ENCODE data around the gene SDCCAG8.

Gene SDCCAG8

DNA sequence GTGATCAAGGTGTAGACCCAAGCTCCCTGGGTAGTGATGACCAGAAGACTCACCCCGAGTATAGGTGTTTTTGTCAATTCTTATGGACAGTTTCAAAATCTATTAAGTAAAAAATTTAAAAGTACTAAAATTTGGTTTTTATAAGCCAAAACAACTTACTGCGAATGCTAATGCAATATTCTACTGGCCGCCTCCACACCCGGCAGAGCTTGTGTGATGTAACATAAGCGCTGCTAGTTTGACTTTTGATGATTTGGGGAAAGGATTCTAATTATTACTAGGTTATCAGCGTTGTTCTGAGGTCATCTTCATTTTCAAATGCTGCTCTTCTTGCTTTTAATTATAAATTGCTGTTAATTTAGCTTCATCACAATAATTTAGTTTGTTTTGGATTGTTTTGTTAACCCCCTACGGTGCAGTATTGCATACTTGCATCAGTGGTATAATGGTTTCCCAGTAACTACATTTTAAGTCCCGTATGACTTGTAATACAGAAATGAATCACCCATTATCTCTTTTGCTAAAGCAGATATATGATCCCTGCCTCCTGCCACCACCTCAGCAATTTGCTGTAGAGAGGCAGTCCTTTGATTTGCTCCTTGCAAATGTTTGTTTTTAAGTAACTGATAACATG is 178.0 kb downstream of the SDCCAG8 start (continued):
- TF ChIP-seq, protein P1, sequence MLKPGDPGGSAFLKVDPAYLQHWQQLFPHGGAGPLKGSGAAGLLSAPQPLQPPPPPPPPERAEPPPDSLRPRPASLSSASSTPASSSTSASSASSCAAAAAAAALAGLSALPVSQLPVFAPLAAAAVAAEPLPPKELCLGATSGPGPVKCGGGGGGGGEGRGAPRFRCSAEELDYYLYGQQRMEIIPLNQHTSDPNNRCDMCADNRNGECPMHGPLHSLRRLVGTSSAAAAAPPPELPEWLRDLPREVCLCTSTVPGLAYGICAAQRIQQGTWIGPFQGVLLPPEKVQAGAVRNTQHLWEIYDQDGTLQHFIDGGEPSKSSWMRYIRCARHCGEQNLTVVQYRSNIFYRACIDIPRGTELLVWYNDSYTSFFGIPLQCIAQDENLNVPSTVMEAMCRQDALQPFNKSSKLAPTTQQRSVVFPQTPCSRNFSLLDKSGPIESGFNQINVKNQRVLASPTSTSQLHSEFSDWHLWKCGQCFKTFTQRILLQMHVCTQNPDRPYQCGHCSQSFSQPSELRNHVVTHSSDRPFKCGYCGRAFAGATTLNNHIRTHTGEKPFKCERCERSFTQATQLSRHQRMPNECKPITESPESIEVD (tag by site-specific recombination; IDR thresholded peaks at IDR 0.05): peak; percentile 90
- TF ChIP-seq ZXDB (tag by site-specific recombination; IDR thresholded peaks at IDR 0.05) (peak; percentile 68), ZBTB21 (tag by site-specific recombination; IDR thresholded peaks at IDR 0.05) (peak; percentile 65), ZNF791 (tag by site-specific recombination; IDR thresholded peaks at IDR 0.05) (no peak), ZNF768 (tag by site-specific recombination; IDR thresholded peaks at IDR 0.05) (no peak)

DNA sequence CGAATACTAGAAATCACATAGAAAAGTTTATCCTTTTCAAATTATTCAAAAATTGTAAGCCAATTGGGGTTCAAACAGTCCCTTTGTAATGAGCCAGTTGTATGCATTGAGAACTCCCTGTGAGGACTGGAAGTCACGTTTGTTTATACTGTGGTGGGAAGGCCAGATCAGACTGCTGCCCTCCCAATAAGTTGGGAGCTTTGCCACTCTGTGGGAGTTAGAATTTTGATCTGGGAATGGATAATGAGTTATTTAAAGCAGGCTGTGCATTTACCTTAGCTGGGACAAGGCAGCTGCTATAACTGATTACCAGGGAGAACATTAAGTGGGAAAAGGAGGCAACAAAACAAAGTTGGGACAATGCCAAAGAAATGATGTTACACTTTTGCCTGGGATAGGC is 178.8 kb downstream of the SDCCAG8 start:
- CTCF ChIA-PET: interaction anchor here (0.6 kb wide), 1 partner anchor 594 kb away, joined by 3 read pairs; no protein-coding TSS in a partner anchor
- Histone ChIP-seq H3K4me1 (ENCODE audit: control insufficient read depth, insufficient read depth, low read length) (peaks cover 19% of the 10 kb centered on the region), H3K9me3 (ENCODE audit: control insufficient read depth, insufficient read depth, low read depth, low read length) (no peaks in the 10 kb centered on the region), H3K4me3 (ENCODE audit: low read depth, low read length) (no peak overlapping the region), H3K27ac (ENCODE audit: extremely low read depth, low read depth, low read length) (no peak overlapping the region), H3K36me3 (ENCODE audit: control insufficient read depth in 2 of 2, insufficient read depth in 1 of 2, low read length in 2 of 2) (no peaks in the 10 kb centered on the region; a peak in 1 of 3 replicates)
- POLR2A ChIA-PET: no interaction called here
- TF ChIP-seq ZNF175 (tag by site-specific recombination; IDR thresholded peaks at IDR 0.05) (no peak), ZNF549 (tag by site-specific recombination; IDR thresholded peaks at IDR 0.05) (peak; percentile 97), ZBTB21 (tag by site-specific recombination; IDR thresholded peaks at IDR 0.05) (no peak), ZFHX2 (tag by site-specific recombination; conservative IDR thresholded peaks at IDR 0.05) (peak; percentile 37; the same call in 1 of the 2 replicates), GLIS2 (tag by site-specific recombination; IDR thresholded peaks at IDR 0.05) (no peak), ZNF785 (tag by site-specific recombination; IDR thresholded peaks at IDR 0.05) (no peak), ZNF350 (tag by site-specific recombination; IDR thresholded peaks at IDR 0.05) (no peak), ZNF621 (tag by site-specific recombination; IDR thresholded peaks at IDR 0.05) (no peak), ZNF335 (tag by site-specific recombination; conservative IDR thresholded peaks at IDR 0.05) (no peak), ZSCAN16 (tag by site-specific recombination; IDR thresholded peaks at IDR 0.05) (no peak), ZNF792 (tag by site-specific recombination; IDR thresholded peaks at IDR 0.05) (no peak), GLIS1 (tag by site-specific recombination; IDR thresholded peaks at IDR 0.05) (peak; percentile 71), ZNF404 (tag by site-specific recombination; IDR thresholded peaks at IDR 0.05) (no peak), EGR2 (tag by site-specific recombination; IDR thresholded peaks at IDR 0.05; ENCODE audit: low read depth) (peak; percentile 37; the same call in 1 of the 2 replicates), ZNF274 (IDR thresholded peaks at IDR 0.05; ENCODE audit: low read length) (no peak), ZNF274 (tag by site-specific recombination; IDR thresholded peaks at IDR 0.05; ENCODE audit: borderline replicate concordance) (no peak), WT1 (tag by site-specific recombination; IDR thresholded peaks at IDR 0.05) (peak; percentile 71)
- TF ChIP-seq, protein P2, sequence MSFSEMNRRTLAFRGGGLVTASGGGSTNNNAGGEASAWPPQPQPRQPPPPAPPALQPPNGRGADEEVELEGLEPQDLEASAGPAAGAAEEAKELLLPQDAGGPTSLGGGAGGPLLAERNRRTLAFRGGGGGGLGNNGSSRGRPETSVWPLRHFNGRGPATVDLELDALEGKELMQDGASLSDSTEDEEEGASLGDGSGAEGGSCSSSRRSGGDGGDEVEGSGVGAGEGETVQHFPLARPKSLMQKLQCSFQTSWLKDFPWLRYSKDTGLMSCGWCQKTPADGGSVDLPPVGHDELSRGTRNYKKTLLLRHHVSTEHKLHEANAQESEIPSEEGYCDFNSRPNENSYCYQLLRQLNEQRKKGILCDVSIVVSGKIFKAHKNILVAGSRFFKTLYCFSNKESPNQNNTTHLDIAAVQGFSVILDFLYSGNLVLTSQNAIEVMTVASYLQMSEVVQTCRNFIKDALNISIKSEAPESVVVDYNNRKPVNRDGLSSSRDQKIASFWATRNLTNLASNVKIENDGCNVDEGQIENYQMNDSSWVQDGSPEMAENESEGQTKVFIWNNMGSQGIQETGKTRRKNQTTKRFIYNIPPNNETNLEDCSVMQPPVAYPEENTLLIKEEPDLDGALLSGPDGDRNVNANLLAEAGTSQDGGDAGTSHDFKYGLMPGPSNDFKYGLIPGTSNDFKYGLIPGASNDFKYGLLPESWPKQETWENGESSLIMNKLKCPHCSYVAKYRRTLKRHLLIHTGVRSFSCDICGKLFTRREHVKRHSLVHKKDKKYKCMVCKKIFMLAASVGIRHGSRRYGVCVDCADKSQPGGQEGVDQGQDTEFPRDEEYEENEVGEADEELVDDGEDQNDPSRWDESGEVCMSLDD (tag by site-specific recombination; IDR thresholded peaks at IDR 0.05): no peak
- TF ChIP-seq, protein P3, sequence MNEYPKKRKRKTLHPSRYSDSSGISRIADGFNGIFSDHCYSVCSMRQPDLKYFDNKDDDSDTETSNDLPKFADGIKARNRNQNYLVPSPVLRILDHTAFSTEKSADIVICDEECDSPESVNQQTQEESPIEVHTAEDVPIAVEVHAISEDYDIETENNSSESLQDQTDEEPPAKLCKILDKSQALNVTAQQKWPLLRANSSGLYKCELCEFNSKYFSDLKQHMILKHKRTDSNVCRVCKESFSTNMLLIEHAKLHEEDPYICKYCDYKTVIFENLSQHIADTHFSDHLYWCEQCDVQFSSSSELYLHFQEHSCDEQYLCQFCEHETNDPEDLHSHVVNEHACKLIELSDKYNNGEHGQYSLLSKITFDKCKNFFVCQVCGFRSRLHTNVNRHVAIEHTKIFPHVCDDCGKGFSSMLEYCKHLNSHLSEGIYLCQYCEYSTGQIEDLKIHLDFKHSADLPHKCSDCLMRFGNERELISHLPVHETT (tag by site-specific recombination; IDR thresholded peaks at IDR 0.05): no peak

Measured in HEK293 (cell line).